ENCODE results near the gene C11orf86. TPM values are rescaled to one million over a fixed set of nuclear protein-coding genes. Genes with fewer than 3 reads are reported as not detected.

Gene C11orf86
- total RNA-seq, 1 donor from 2014 or later = not detected

DNA sequence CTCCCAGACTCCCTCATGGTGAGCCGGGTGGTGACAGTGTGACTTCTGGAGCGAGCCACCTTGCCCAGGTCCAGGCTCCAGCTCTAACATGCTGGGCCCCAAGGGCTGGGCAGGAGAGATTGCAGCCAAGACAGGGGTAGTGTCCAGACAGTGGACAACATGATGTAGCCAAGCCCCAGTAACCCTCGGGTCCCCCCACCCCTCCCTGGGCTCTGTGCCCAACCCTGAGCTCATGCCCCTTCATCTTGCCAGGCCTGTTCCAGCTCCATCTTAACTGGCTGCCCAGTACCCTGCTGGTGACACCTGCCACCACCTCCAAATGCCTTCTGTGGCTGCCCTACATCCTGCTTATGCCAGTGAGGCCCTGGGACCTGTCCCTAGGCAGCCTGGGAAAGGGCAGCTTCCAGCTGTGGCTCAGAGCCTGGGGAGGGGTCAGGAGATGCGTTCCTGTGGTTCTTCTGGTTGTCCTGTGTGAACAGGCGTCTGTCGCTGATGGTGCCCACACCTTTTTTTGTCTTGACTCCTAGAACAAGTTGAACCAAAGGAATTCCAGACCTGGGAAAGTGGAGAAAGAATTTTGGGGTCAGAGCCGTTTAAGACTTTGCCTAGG is 35.3 kb downstream of the C11orf86 start:
- H3K4me1 ChIP-seq (ENCODE audit: insufficient read depth, low read length) = no peaks in the 10 kb centered on the region
- FAIRE-seq = no peak
- no peaks in the 10 kb centered on the region for H3K9me3 Mint-ChIP-seq (ENCODE audit: unreplicated experiment)

GRCh38 chr11:67013511-67014045 is 38.5 kb downstream of the C11orf86 start:
- Histone ChIP-seq H3K4me1 (ENCODE audit: insufficient read depth, low read length) (no peaks in the 10 kb centered on the region), H3K9me3 (ENCODE audit: insufficient read depth, low read depth, low read length) (no peaks in the 10 kb centered on the region), H3K9ac (ENCODE audit: low read length) (no peak overlapping the region), H3K36me3 (ENCODE audit: insufficient read depth, low read length) (no peaks in the 10 kb centered on the region), H4K20me1 (ENCODE audit: insufficient read depth, low read length) (no peaks in the 10 kb centered on the region), H3K79me2 (ENCODE audit: insufficient read depth, low read length) (no peaks in the 10 kb centered on the region), H3K4me3 (ENCODE audit: insufficient read depth, low read depth, low read length) (no peak overlapping the region), H3K27me3 (ENCODE audit: insufficient read depth, low read length) (no peaks in the 10 kb centered on the region), H3K27ac (ENCODE audit: low read depth, low read length) (no peak overlapping the region), H3K4me2 (ENCODE audit: low read length) (no peak overlapping the region), H2AFZ (ENCODE audit: low read depth, low read length) (no peak overlapping the region)
- TF ChIP-seq, protein P1, sequence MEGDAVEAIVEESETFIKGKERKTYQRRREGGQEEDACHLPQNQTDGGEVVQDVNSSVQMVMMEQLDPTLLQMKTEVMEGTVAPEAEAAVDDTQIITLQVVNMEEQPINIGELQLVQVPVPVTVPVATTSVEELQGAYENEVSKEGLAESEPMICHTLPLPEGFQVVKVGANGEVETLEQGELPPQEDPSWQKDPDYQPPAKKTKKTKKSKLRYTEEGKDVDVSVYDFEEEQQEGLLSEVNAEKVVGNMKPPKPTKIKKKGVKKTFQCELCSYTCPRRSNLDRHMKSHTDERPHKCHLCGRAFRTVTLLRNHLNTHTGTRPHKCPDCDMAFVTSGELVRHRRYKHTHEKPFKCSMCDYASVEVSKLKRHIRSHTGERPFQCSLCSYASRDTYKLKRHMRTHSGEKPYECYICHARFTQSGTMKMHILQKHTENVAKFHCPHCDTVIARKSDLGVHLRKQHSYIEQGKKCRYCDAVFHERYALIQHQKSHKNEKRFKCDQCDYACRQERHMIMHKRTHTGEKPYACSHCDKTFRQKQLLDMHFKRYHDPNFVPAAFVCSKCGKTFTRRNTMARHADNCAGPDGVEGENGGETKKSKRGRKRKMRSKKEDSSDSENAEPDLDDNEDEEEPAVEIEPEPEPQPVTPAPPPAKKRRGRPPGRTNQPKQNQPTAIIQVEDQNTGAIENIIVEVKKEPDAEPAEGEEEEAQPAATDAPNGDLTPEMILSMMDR (IDR thresholded peaks at IDR 0.05; ENCODE audit: insufficient read depth, low read depth, low read length) = no peak
- no peak for TF ChIP-seq EZH2 (IDR thresholded peaks at IDR 0.05; ENCODE audit: insufficient read depth, low read length)
- H3K4me3 Mint-ChIP-seq (ENCODE audit: unreplicated experiment) = no peak overlapping the region
- no peak overlapping the region for H3K27ac Mint-ChIP-seq (ENCODE audit: unreplicated experiment)
- H3K9me3 Mint-ChIP-seq (ENCODE audit: unreplicated experiment) = no peaks in the 10 kb centered on the region
- H3K36me3 Mint-ChIP-seq (ENCODE audit: low read depth, unreplicated experiment) = no peaks in the 10 kb centered on the region
- H3K4me1 Mint-ChIP-seq (ENCODE audit: low read depth, unreplicated experiment) = no peaks in the 10 kb centered on the region
- H3K27me3 Mint-ChIP-seq (ENCODE audit: low read depth, unreplicated experiment) = peaks cover 26% of the 10 kb centered on the region
- FAIRE-seq (no peak), DNase-seq (ENCODE audit: low read depth) (no peak)

More for the DNA sequence above, 35.3 kb downstream of the C11orf86 start:
- no peak overlapping the region for H3K9ac ChIP-seq (ENCODE audit: low read length)
- no peak for TF ChIP-seq EZH2 (IDR thresholded peaks at IDR 0.05; ENCODE audit: insufficient read depth, low read length)
- TF ChIP-seq, protein P1 (IDR thresholded peaks at IDR 0.05; ENCODE audit: insufficient read depth, low read depth, low read length) = no peak
- H3K27me3 ChIP-seq (ENCODE audit: insufficient read depth, low read length) = peaks cover 2% of the 10 kb centered on the region
- H2AFZ ChIP-seq (ENCODE audit: low read depth, low read length) = no peak overlapping the region
- H3K27ac ChIP-seq (ENCODE audit: low read depth, low read length) = no peak overlapping the region
- Mint-ChIP-seq H3K36me3 (ENCODE audit: low read depth, unreplicated experiment) (no peaks in the 10 kb centered on the region), H3K27me3 (ENCODE audit: low read depth, unreplicated experiment) (peaks cover 27% of the 10 kb centered on the region), H3K27ac (ENCODE audit: unreplicated experiment) (no peak overlapping the region), H3K4me3 (ENCODE audit: unreplicated experiment) (no peak overlapping the region), H3K4me1 (ENCODE audit: low read depth, unreplicated experiment) (no peaks in the 10 kb centered on the region)
- H3K4me3 ChIP-seq (ENCODE audit: insufficient read depth, low read depth, low read length) = no peak overlapping the region
- H3K36me3 ChIP-seq (ENCODE audit: insufficient read depth, low read length) = no peaks in the 10 kb centered on the region
- H4K20me1 ChIP-seq (ENCODE audit: insufficient read depth, low read length) = no peaks in the 10 kb centered on the region
- no peaks in the 10 kb centered on the region for H3K9me3 ChIP-seq (ENCODE audit: insufficient read depth, low read depth, low read length)
- no peak overlapping the region for H3K4me2 ChIP-seq (ENCODE audit: low read length)
- DNase-seq (ENCODE audit: low read depth) = no peak
- H3K79me2 ChIP-seq (ENCODE audit: insufficient read depth, low read length) = no peaks in the 10 kb centered on the region

- DNase-seq (ENCODE audit: low read depth) (no peak), FAIRE-seq (no peak)
- Histone ChIP-seq H3K27me3 (ENCODE audit: insufficient read depth, low read length) (no peaks in the 10 kb centered on the region), H3K36me3 (ENCODE audit: insufficient read depth, low read length) (no peaks in the 10 kb centered on the region), H4K20me1 (ENCODE audit: insufficient read depth, low read length) (no peaks in the 10 kb centered on the region), H3K27ac (ENCODE audit: low read depth, low read length) (no peak overlapping the region), H3K9ac (ENCODE audit: low read length) (no peak overlapping the region), H3K4me2 (ENCODE audit: low read length) (no peak overlapping the region), H3K4me1 (ENCODE audit: insufficient read depth, low read length) (no peaks in the 10 kb centered on the region), H3K4me3 (ENCODE audit: insufficient read depth, low read depth, low read length) (no peak overlapping the region), H2AFZ (ENCODE audit: low read depth, low read length) (no peak overlapping the region), H3K9me3 (ENCODE audit: insufficient read depth, low read depth, low read length) (no peaks in the 10 kb centered on the region), H3K79me2 (ENCODE audit: insufficient read depth, low read length) (no peaks in the 10 kb centered on the region)
- Mint-ChIP-seq H3K9me3 (ENCODE audit: unreplicated experiment) (no peaks in the 10 kb centered on the region), H3K27ac (ENCODE audit: unreplicated experiment) (no peak overlapping the region), H3K4me1 (ENCODE audit: low read depth, unreplicated experiment) (no peaks in the 10 kb centered on the region), H3K36me3 (ENCODE audit: low read depth, unreplicated experiment) (no peaks in the 10 kb centered on the region), H3K4me3 (ENCODE audit: unreplicated experiment) (no peak overlapping the region), H3K27me3 (ENCODE audit: low read depth, unreplicated experiment) (peaks cover 29% of the 10 kb centered on the region)
- TF ChIP-seq, protein P1 (IDR thresholded peaks at IDR 0.05; ENCODE audit: insufficient read depth, low read depth, low read length) = no peak
- TF ChIP-seq EZH2 (IDR thresholded peaks at IDR 0.05; ENCODE audit: insufficient read depth, low read length) = no peak
Measured at GRCh38 chr11:67014343-67014742, 39.2 kb downstream of the C11orf86 start.
